Brain microvascular endothelial cell (primary cell): ENCODE data around the gene ANKS6.

Source experiments
- DNase-seq: peaks from one replicate; pipeline ENCODE4 v3.0.0-alpha.2; 2020
- H3K27ac ChIP-seq: fragments of 250-450 bp; sonication (Bioruptor Pico); 2 replicates; pipeline ENCODE4 v1.5.1; 2020; ENCODE audit warnings: mild to moderate bottlenecking, moderate library complexity
- H3K27me3 ChIP-seq: fragments of 250-450 bp; sonication (Bioruptor Pico); replicated peaks from 2 replicates; pipeline ENCODE4 v1.5.1; 2020; ENCODE audit warnings: mild to moderate bottlenecking
- H3K36me3 ChIP-seq: fragments of 250-450 bp; sonication (Bioruptor Pico); replicated peaks from 2 replicates; pipeline ENCODE4 v1.5.1; 2020; ENCODE audit warnings: mild to moderate bottlenecking
- H3K4me3 ChIP-seq: 2 replicates; pipeline ENCODE4 v1.5.1; 2011; ENCODE audit warnings: low read depth, mild to moderate bottlenecking, control low read depth, low read length, moderate library complexity
- in situ Hi-C: cut with HindIII; loops from 2 replicates; pipeline ENCODE4 v1.10.0; 2017; ENCODE audit warnings: low sequenced_read_pairs, low pct_ligation_motif_present
- TF ChIP-seq, protein P1 (sequence below): IDR thresholded peaks from 2 replicates; pipeline ENCODE4 v1.5.1; 2011; ENCODE audit warnings: low read depth, mild to moderate bottlenecking, moderate library complexity, low read length, control low read depth, inconsistent platforms; ENCODE audit errors: missing control alignments

The ANKS6 gene

DNA sequence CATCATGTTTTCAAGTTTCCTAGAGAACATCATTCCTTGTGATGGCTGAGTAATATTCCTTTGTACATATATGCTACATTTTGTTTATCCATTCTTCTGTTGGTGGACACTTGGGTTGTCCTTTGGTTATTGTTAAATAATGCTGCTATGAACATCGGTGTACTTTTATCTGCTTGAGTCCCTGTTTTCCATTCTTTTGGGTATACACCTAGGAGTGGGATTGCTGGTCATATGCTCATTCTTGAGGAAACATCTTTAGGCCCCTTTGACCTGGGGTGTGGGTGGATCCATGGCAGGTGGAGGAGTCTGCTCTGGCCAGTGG is 36.4 kb upstream of the ANKS6 start:
- DNase-seq: no peak
- Histone ChIP-seq H3K36me3 (no peaks in the 10 kb centered on the region), H3K4me3 (no peak overlapping the region), H3K27me3 (no peaks in the 10 kb centered on the region), H3K27ac (no peak overlapping the region)
- TF ChIP-seq, protein P1, sequence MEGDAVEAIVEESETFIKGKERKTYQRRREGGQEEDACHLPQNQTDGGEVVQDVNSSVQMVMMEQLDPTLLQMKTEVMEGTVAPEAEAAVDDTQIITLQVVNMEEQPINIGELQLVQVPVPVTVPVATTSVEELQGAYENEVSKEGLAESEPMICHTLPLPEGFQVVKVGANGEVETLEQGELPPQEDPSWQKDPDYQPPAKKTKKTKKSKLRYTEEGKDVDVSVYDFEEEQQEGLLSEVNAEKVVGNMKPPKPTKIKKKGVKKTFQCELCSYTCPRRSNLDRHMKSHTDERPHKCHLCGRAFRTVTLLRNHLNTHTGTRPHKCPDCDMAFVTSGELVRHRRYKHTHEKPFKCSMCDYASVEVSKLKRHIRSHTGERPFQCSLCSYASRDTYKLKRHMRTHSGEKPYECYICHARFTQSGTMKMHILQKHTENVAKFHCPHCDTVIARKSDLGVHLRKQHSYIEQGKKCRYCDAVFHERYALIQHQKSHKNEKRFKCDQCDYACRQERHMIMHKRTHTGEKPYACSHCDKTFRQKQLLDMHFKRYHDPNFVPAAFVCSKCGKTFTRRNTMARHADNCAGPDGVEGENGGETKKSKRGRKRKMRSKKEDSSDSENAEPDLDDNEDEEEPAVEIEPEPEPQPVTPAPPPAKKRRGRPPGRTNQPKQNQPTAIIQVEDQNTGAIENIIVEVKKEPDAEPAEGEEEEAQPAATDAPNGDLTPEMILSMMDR: no peak
- in situ Hi-C loops: loop anchor here (25.0 kb wide), 1 partner anchor 305 kb away; no protein-coding TSS in a partner anchor

DNA sequence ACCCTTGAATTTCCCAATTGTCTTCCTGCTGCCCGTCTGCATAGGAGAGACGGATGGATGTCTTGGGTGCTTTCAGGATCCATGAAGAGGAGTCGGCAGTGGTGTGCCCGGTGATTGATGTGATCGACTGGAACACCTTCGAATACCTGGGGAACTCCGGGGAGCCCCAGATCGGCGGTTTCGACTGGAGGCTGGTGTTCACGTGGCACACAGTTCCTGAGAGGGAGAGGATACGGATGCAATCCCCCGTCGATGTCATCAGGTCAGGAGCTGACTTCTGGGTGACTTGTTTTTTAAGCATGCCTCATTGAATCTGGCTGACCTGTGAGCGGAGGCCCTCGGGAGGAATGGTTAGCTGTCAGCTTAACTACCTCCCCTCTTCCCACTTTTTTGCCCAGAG is 35.3 kb upstream of the ANKS6 start:
- H3K36me3 ChIP-seq: no peaks in the 10 kb centered on the region
- H3K4me3 ChIP-seq: no peak overlapping the region
- TF ChIP-seq, protein P1: no peak
- in situ Hi-C loops: loop anchor here (25.0 kb wide), 1 partner anchor 306 kb away; no protein-coding TSS in a partner anchor
- no peak for DNase-seq
- H3K27ac ChIP-seq: no peak overlapping the region
- H3K27me3 ChIP-seq: no peaks in the 10 kb centered on the region

DNA sequence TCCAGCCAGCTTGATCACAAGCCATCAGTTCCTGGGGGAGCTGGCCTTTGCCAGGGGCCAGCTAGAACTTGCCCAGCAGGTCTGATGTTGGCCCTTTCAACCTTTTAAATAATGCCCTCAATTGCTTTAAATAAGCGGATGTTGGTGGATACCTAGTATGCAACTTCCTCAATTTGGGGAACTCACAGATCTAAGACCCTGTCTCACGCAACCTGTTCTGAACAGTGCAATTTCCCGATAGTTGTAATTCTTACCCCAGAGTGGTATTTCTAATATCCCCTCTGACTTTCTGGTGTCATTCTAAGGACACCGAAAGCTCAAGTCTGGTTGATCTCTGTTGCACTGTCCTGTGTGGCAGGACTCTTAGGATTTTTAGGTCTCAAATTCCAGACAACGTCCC is 34.2 kb upstream of the ANKS6 start:
- TF ChIP-seq, protein P1: no peak
- no peak overlapping the region for H3K4me3 ChIP-seq
- DNase-seq: no peak
- H3K36me3 ChIP-seq: no peaks in the 10 kb centered on the region
- H3K27ac ChIP-seq: no peak overlapping the region
- no peaks in the 10 kb centered on the region for H3K27me3 ChIP-seq
- in situ Hi-C loops: loop anchor here (25.0 kb wide), 1 partner anchor 307 kb away; no protein-coding TSS in a partner anchor

DNA sequence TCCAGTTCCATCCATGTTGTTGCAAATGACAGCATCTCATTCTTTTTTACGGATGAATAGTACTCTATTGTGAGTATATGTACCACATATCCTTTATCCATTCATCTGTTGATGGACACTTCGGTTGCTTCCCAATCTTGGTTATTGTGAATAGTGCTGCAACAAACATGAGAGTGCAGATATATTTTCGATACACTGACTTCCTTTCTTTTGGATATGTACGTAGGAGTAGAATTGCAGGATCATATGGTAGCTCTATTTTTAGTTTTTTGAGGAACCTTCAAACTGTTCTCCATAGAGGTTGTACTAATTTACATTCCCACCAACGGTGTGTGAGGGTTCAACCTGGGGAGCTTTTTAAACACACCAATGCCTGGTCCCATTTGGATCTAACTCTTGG is 33.4 kb upstream of the ANKS6 start:
- TF ChIP-seq, protein P1: no peak
- no peak for DNase-seq
- no peak overlapping the region for H3K27ac ChIP-seq
- no peak overlapping the region for H3K4me3 ChIP-seq
- in situ Hi-C loops: loop anchor here (25.0 kb wide), 1 partner anchor 308 kb away; no protein-coding TSS in a partner anchor
- no peaks in the 10 kb centered on the region for H3K36me3 ChIP-seq
- no peaks in the 10 kb centered on the region for H3K27me3 ChIP-seq

DNA sequence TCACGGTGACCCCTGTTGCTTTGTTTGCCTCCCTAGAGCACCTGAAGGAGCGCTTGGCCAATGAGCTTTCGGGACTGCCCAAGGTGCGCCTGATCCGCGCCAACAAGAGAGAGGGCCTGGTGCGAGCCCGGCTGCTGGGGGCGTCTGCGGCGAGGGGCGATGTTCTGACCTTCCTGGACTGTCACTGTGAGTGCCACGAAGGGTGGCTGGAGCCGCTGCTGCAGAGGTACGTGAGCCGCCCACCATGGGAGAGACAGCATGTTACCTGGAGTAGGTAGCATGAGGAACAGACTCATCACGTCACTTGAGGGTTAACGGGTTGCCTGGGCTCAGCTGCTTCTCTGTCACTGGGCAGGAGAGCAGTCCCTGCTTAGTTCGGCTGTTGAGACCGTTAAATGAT is 30.4 kb upstream of the ANKS6 start:
- H3K27me3 ChIP-seq: no peaks in the 10 kb centered on the region
- DNase-seq: no peak
- TF ChIP-seq, protein P1: no peak
- H3K4me3 ChIP-seq: no peak overlapping the region
- H3K36me3 ChIP-seq: no peaks in the 10 kb centered on the region
- in situ Hi-C loops: loop anchor here (25.0 kb wide), 1 partner anchor 311 kb away; no protein-coding TSS in a partner anchor
- no peak overlapping the region for H3K27ac ChIP-seq

DNA sequence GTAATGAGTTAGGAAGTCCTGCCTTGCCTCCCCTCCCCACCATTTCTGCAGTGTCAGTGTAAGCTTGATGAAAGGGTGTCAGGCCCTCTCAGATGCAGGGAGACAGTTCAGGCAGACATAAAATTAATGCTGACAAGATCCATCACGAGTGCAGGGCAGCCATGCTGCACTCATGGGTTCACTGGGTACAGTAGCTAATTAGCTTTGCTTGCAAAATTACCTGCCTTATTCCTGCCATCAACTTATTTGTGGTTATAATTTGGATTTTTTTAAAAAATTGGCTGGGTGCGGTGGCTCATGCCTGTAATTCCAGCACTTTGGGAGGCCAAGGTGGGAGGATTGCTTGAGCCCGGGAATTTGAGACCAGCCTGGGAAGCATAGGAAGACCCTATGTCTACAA is 29.1 kb upstream of the ANKS6 start:
- Histone ChIP-seq H3K27ac (no peak overlapping the region), H3K36me3 (no peaks in the 10 kb centered on the region), H3K4me3 (no peak overlapping the region), H3K27me3 (no peaks in the 10 kb centered on the region)
- TF ChIP-seq, protein P1: no peak
- in situ Hi-C loops: loop anchor here (25.0 kb wide), 1 partner anchor 312 kb away; no protein-coding TSS in a partner anchor
- DNase-seq: no peak
